Astrocyte (in vitro differentiated cells and primary cell): Measurements from ENCODE around the gene SEMA3B.
"Not testable (repeated sequence)": the region's sequence is repeated elsewhere in the genome, so short reads cannot be mapped to it uniquely, and the experiment has no call there.

ENCODE experiments used
- EZH2 ChIP-seq: IDR thresholded peaks from 2 replicates; pipeline ENCODE4 v1.6.1; 2012; ENCODE audit warnings: mild to moderate bottlenecking, low read length, inconsistent platforms; ENCODE audit not compliant: insufficient read depth
- TF ChIP-seq, protein P1 (sequence below): IDR thresholded peaks from 2 replicates; pipeline ENCODE4 v1.5.1; 2011; ENCODE audit warnings: low read depth, mild to moderate bottlenecking, inconsistent platforms, low read length, moderate library complexity; ENCODE audit not compliant: insufficient read depth

- TF ChIP-seq, protein P1, sequence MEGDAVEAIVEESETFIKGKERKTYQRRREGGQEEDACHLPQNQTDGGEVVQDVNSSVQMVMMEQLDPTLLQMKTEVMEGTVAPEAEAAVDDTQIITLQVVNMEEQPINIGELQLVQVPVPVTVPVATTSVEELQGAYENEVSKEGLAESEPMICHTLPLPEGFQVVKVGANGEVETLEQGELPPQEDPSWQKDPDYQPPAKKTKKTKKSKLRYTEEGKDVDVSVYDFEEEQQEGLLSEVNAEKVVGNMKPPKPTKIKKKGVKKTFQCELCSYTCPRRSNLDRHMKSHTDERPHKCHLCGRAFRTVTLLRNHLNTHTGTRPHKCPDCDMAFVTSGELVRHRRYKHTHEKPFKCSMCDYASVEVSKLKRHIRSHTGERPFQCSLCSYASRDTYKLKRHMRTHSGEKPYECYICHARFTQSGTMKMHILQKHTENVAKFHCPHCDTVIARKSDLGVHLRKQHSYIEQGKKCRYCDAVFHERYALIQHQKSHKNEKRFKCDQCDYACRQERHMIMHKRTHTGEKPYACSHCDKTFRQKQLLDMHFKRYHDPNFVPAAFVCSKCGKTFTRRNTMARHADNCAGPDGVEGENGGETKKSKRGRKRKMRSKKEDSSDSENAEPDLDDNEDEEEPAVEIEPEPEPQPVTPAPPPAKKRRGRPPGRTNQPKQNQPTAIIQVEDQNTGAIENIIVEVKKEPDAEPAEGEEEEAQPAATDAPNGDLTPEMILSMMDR: not testable (repeated sequence)
- TF ChIP-seq EZH2: not testable (repeated sequence)
These were observed 24.1 kb upstream of the SEMA3B start for GRCh38 chr3:50244813-50245212.
